Spinal cord (tissue), 10 donors: ENCODE data around the gene PRICKLE3. TPM values are rescaled to one million over a fixed set of nuclear protein-coding genes. Genes with fewer than 3 reads are reported as not detected.

Source experiments
- DNase-seq, 6 donors: peaks; one replicate each; pipeline versions ENCODE4 v3.0.0 to v3.0.0-alpha.2; 2013 to 2015; ENCODE audit warnings: low spot score in 6 of 6, low read depth in 4 of 6
- H3K27ac ChIP-seq: one replicate; pipeline ENCODE4 v1.5.1; 2013; ENCODE audit warnings: low read depth, low read length, control low read depth
- H3K27me3 ChIP-seq: one replicate; pipeline ENCODE4 v1.6.1; 2013; ENCODE audit warnings: low read length; ENCODE audit not compliant: control insufficient read depth, insufficient read depth
- H3K36me3 ChIP-seq: one replicate; pipeline ENCODE4 v1.6.1; 2013; ENCODE audit warnings: low read length; ENCODE audit not compliant: control insufficient read depth, insufficient read depth
- H3K4me1 ChIP-seq: one replicate; pipeline ENCODE4 v1.6.1; 2013; ENCODE audit warnings: low read length; ENCODE audit not compliant: control insufficient read depth, insufficient read depth
- H3K4me3 ChIP-seq: one replicate; pipeline ENCODE4 v1.5.1; 2013; ENCODE audit warnings: low read depth, low read length, control low read depth
- H3K9me3 ChIP-seq: one replicate; pipeline ENCODE4 v1.6.1; 2013; ENCODE audit warnings: low read length; ENCODE audit not compliant: control insufficient read depth, insufficient read depth
- WGBS: methylation state at CpG from one replicate; pipeline ENCODE4 v1.1.5; 2013; ENCODE audit warnings: missing lambda C conversion rate; ENCODE audit not compliant: insufficient coverage; 5-methylcytosine and 5-hydroxymethylcytosine counted together
- polyA plus RNA-seq, 2 donors: library from polyadenylated mRNA; unstranded; fragments of 120-200 nt; gene quantifications; one replicate each; pipeline ENCODE4 v1.2.1, GENCODE V29; 2013; ENCODE audit not compliant: insufficient read length in 2 of 2
- total RNA-seq, 2 donors: library from RNA; depleted of rRNA in 1 of 2; stranded (reverse); fragments of 120-200 nt in 1 of 2; fragments of >200 nt in 1 of 2; gene quantifications; one replicate each; pipeline versions ENCODE4 v1.2.3 to v1.2.4, GENCODE V29; 2013 to 2014
- donor health status: healthy.

Gene PRICKLE3
- total and polyA plus RNA-seq, 4 donors, result 1.7 to 3.1 (median 2.1) TPM

DNA sequence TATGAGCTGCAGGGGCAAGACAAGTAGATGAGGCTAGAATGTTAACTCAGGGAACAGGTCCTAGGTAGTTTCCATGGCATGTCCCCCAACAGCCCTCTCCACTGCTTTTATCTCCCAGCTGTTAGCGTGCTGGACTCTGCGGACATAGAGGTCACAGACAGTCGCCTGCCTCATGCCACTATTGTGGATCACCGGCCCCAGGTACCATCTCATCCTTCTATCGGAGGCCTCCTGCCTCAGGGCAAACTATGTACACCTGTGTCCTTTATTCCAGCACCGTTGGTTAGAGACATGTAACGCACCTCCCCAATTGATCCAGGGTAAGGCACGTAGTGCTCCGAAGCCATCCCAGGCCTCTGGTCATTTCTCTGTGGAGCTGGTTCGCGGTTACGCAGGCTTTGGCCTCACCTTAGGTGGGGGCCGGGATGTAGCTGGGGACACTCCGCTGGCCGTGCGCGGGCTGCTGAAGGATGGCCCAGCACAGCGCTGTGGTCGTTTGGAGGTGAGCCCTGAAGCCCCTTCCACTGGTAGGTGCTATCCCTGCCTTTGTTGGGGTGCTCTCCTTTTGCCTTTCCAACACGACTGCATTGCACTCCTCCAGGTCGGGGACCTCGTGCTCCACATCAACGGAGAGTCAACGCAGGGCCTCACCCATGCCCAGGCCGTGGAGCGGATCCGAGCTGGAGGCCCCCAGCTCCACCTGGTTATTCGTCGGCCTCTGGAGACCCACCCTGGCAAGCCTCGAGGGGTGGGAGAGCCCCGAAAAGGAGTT lies 21.4 kb downstream of the PRICKLE3 start:
- DNase-seq, result no peak
- H3K27me3 ChIP-seq, result no peaks in the 10 kb centered on the region
- H3K4me3 ChIP-seq, result no peak overlapping the region
- peaks cover 32% of the 10 kb centered on the region for H3K4me1 ChIP-seq
- H3K27ac ChIP-seq, result peak overlapping the region; percentile 91
- peaks cover 5% of the 10 kb centered on the region for H3K36me3 ChIP-seq
- WGBS, result 83% methylated on average over 31 of the region's 31 CpGs
- no peaks in the 10 kb centered on the region for H3K9me3 ChIP-seq

DNA sequence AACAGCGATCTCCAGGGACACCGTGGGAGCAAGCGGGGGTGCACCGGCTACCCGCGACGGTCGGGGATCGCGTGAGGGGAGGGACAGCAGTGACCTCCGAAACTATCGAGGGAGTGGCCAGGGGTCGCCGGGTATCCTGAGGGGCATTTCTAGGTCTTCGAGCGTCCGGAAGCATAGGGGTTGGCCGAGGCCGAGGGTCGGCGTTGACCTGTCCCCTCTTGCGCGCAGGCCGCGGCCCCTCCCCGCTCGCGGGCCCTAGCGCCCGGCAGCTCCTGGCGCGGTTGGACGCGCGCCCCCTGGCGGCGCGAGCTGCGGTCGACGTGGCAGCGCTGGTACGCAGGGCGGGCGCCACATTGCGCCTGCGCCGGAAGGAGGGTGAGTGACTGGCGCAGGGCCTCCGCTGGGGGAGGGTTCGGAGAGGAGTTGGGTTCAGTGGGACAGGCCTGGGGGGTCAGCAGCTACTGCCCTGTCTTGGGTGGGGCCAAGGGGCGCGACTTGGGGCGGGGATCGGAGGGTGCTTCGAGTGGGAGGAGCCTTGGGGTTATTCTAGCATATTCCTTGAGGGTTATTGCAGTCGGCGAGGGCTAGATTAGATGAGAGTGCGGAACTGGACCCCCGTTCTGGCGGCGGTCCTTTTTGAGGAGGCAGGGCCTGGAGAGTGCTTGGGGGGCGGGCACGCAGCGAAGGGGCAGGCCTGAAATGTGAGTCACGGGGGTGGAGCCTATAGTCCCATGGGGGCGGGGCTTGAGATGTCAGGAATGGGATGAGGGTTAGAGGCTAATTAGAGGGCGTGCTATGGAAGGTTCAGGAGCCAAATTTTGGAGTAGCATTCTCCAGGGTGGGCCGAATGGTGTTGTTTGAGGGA lies 22.4 kb downstream of the PRICKLE3 start:
- Histone ChIP-seq H3K36me3 (peaks cover 5% of the 10 kb centered on the region), H3K27ac (peak overlapping the region; percentile 91), H3K9me3 (no peaks in the 10 kb centered on the region), H3K27me3 (no peaks in the 10 kb centered on the region), H3K4me3 (peak overlapping the region; percentile 35), H3K4me1 (peaks cover 32% of the 10 kb centered on the region)
- DNase-seq, result peak in 3 of 6 donors; percentile 59 to 92 (median 92)
- WGBS, result 22% methylated on average over 69 of the region's 69 CpGs

DNA sequence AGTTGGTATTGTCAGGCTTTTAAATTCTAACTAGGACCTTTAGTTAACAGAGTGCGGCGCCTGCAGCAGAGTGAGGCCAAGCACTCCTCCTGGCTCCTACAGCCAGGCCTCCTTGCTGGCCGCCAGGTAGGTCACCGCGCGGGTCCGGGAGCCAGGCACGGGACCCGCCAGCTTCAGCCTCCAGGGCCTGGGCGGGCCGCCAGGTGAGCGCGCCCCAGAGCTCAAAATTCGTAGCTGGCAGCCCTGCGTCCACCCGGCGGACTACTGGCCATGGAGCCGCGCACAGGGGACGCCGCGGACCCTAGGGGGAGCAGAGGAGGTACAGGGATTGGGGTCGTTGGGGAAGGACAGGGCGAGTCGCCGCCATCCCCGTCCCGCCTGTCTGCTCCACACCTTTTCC lies 23.6 kb downstream of the PRICKLE3 start, which contains the start of gene MAGIX:
TSS of gene MAGIX (plus strand) at position 139 of the 400 bp plus-strand sequence. CDS start at position 271, 132 bp downstream.
- no peaks in the 10 kb centered on the region for H3K9me3 ChIP-seq
- H3K4me1 ChIP-seq, result peaks cover 32% of the 10 kb centered on the region
- WGBS, result 32% methylated on average over 22 of the region's 28 CpGs
- H3K36me3 ChIP-seq, result peaks cover 5% of the 10 kb centered on the region
- peak within 1 kb of the TSS; percentile 35 for H3K4me3 ChIP-seq
- DNase-seq, result no peak
- H3K27ac ChIP-seq, result peak within 1 kb of the TSS; percentile 73
- H3K27me3 ChIP-seq, result no peaks in the 10 kb centered on the region

DNA sequence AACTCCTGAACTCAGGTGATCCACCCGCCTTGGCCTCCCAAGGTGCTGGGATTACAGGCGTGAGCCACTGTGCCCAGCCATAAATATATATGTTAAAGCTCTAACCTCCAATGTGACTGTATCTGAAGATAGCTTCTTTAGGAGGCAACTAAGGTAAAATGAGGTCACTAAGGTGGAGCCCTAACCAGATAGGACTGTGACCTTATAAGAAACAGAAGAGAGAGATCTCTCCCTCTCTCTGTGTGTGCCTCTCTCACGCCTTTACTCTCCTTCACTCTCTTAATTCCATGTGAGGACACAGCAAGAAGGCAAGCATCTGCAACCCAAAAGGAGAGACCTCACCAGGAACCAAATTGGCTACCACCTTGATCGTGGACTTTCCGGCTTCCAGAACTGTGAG lies 24.5 kb downstream of the PRICKLE3 start:
- H3K36me3 ChIP-seq, result peaks cover 5% of the 10 kb centered on the region
- no peak for DNase-seq
- no peaks in the 10 kb centered on the region for H3K9me3 ChIP-seq
- H3K27ac ChIP-seq, result no peak overlapping the region
- H3K27me3 ChIP-seq, result no peaks in the 10 kb centered on the region
- WGBS, result no CpG with 5 or more reads among the region's 5 CpGs
- peaks cover 22% of the 10 kb centered on the region for H3K4me1 ChIP-seq
- no peak overlapping the region for H3K4me3 ChIP-seq

DNA sequence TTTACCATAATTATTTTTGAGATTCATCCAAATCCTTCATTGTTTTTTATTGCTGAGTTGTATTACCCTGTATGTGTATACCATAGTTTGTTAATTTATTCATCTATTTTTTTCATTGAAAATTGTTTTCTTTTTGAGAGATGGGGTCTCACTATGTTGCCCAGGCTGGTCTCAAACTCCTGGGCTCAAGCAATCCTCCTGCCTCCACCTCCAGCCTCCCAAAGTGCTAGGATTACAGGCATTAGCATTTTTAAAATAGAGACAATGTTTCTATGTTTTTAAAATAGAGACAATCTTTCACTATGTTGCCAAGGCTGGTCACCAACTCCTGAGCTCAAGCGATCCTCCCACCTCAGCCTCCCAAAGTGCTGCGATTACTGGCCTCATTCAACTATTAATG lies 25.3 kb downstream of the PRICKLE3 start:
- no peaks in the 10 kb centered on the region for H3K27me3 ChIP-seq

DNA sequence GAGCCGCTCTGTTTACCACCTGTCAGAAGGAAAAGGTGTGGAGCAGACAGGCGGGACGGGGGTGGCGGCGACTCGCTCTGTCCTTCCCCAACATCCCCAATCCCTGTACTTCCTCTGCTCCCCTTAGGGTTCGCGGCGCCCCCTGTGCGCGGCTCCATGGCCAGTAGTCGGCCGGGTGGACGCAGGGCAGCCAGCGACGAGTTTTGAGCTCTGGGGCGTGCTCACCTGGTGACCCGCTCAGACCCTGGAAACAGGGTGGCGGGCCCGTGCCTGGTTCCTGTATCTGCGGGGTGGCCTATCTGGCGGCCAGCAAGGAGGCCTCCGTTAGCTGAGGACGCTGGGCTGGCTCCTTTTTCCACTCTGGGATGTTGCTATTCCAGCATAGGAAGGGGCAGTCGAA lies 29.0 kb downstream of the PRICKLE3 start:
- no peaks in the 10 kb centered on the region for H3K9me3 ChIP-seq
- no peaks in the 10 kb centered on the region for H3K36me3 ChIP-seq
- no peak overlapping the region for H3K4me3 ChIP-seq
- no peak for DNase-seq
- H3K27ac ChIP-seq, result no peak overlapping the region
- H3K4me1 ChIP-seq, result no peaks in the 10 kb centered on the region
- WGBS, result 48% methylated on average over 23 of the region's 25 CpGs
- H3K27me3 ChIP-seq, result no peaks in the 10 kb centered on the region

More for the DNA sequence above, 25.3 kb downstream of the PRICKLE3 start:
- H3K9me3 ChIP-seq, result no peaks in the 10 kb centered on the region
- H3K4me3 ChIP-seq, result no peak overlapping the region
- WGBS, result no CpG with 5 or more reads among the region's 2 CpGs
- peaks cover 16% of the 10 kb centered on the region for H3K4me1 ChIP-seq
- no peak overlapping the region for H3K27ac ChIP-seq
- H3K36me3 ChIP-seq, result peaks cover 5% of the 10 kb centered on the region
- DNase-seq, result no peak

DNA sequence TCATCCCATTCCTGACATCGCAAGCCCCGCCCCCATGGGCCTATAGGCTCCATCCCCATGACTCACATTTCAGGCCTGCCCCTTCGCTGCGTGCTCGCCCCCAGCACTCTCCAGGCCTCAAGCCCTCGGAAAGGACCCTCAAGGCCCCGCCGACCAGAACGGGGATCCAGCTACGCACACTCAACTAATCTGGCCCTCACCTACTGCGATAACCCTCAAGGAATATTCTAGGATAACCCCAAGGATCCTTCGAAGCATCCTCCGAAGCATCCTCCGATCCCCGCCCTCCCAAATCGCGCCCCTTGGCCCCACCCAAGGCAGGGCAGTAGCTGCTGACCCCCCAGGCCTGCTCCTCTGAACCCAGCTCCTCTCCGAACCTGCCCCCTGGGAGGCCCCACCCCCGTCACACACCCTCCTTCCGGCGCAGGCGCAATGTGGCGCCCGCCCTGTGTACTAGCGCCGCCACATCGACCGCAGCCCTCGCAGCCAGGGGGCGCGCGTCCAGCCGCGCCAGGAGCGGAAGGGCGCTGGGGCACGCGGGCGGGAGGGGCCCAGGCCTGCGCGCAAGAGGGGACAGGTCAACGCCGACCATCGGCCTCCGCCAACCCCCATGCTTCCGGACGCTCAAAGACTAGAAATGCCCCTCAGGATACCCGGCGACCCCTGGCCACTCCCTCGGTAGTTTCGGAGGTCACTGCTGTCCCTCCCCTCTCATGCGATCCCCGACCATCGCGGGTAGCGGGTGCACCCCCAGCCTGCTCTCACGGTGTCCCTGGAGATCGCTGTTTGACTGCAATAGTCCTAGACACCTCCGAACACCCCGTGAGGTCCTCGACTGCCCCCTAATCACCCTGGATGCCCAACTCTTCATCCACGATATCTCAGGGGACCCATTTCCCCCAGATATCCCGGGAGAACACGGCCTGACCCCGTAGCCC lies 30.0 kb downstream of the PRICKLE3 start:
- Histone ChIP-seq H3K36me3 (no peaks in the 10 kb centered on the region), H3K27me3 (no peaks in the 10 kb centered on the region), H3K27ac (peak overlapping the region; percentile 97), H3K4me1 (no peaks in the 10 kb centered on the region), H3K4me3 (peak overlapping the region; percentile 58), H3K9me3 (no peaks in the 10 kb centered on the region)
- WGBS, result 30% methylated on average over 62 of the region's 65 CpGs
- DNase-seq, result peak in 5 of 6 donors; percentile 52 to 96 (median 69)

DNA sequence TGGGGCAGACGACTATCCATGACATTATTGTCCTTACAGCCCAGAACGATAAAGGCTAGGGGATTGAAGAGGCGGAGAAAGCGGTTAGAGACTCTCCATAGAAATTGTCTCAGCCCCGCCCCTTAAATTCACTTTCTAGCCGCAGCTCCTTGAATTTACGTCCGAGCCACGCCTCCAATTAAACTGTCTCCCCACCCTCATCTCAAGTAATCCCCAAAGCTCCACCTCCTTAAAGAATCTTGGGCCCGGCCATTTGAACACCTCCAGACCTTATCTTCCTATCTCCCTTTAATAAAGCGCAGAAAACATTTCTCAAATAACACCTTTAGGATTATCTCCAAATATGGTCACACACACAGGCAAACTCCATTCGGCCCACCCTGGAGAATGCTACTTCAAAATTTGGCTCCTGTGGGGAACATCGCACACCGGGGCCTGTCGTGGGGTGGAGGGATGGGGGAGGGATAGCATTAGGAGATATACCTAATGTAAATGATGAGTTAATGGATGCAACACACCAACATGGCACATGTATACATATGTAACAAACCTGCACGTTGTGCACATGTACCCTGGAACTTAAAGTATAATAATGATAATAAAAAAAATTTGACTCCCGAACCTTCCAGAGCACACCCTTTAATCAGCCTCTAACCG lies 30.8 kb downstream of the PRICKLE3 start:
- WGBS, result 38% methylated on average over 11 of the region's 18 CpGs
- Histone ChIP-seq H3K36me3 (no peaks in the 10 kb centered on the region), H3K27me3 (no peaks in the 10 kb centered on the region), H3K4me3 (peak overlapping the region; percentile 58), H3K9me3 (no peaks in the 10 kb centered on the region), H3K27ac (peak overlapping the region; percentile 97), H3K4me1 (no peaks in the 10 kb centered on the region)
- DNase-seq, result peak in 4 of 6 donors; percentile 26 to 91 (median 60)
